ENCODE results near the gene MLH3. TPM values are rescaled to one million over a fixed set of nuclear protein-coding genes. Genes with fewer than 3 reads are reported as not detected.
"Not testable (repeated sequence)": the region's sequence is repeated elsewhere in the genome, so short reads cannot be mapped to it uniquely, and the experiment has no call there.

MLH3 gene
- total RNA-seq, 1 donor from 2014 or later, result 20.2 TPM

- intact Hi-C loops (cut with DNase I), result loop anchor here (2.0 to 5.0 kb wide), 2 partner anchors 20 to 65 kb away; partner anchors contain the start of gene ZC2HC1C
- peak; percentile 99 for ATAC-seq
Measured at GRCh38 chr14:75002392-75003249, 48.6 kb downstream of the MLH3 start, which contains the start of gene EIF2B2. TSS of gene EIF2B2 (plus strand) at chr14:75002921. CDS start at chr14:75002991, 70 bp downstream.

GRCh38 chr14:75001899-75002298 is 49.4 kb downstream of the MLH3 start:
- intact Hi-C loops (cut with DNase I), result loop anchor here (2.0 to 5.0 kb wide), 2 partner anchors 21 to 65 kb away; partner anchors contain the start of gene ZC2HC1C
- DNase-seq (ENCODE audit: missing footprints) (no peak), ATAC-seq (no peak)

More at GRCh38 chr14:75002392-75003249, 48.6 kb downstream of the MLH3 start, which contains the start of gene EIF2B2:
- DNase-seq (ENCODE audit: missing footprints), result peak; percentile 98

- intact Hi-C loops (cut with DNase I), result loop anchor here (5.0 kb wide), 1 partner anchor 66 kb away; the partner anchor contains the start of gene ZC2HC1C
- ATAC-seq (no peak), DNase-seq (ENCODE audit: missing footprints) (no peak)
Measured at GRCh38 chr14:75001261-75001660, 50.0 kb downstream of the MLH3 start.

GRCh38 chr14:74995781-74996180 is 55.5 kb downstream of the MLH3 start:
- DNase-seq (ENCODE audit: missing footprints); intact Hi-C loops (cut with DNase I); ATAC-seq: not testable (repeated sequence)

- ATAC-seq; DNase-seq (ENCODE audit: missing footprints); intact Hi-C loops (cut with DNase I): not testable (repeated sequence)
Measured at GRCh38 chr14:74994182-74994581, 57.1 kb downstream of the MLH3 start.

GRCh38 chr14:74988993-74989392 is 62.3 kb downstream of the MLH3 start:
- DNase-seq (ENCODE audit: missing footprints), result no peak
- no peak for ATAC-seq
- intact Hi-C loops (cut with DNase I), result no loop called here

GRCh38 chr14:74988131-74988530 is 63.1 kb downstream of the MLH3 start:
- no peak for ATAC-seq
- intact Hi-C loops (cut with DNase I), result no loop called here
- DNase-seq (ENCODE audit: missing footprints), result no peak

GRCh38 chr14:74985806-74986205 is 65.5 kb downstream of the MLH3 start:
- ATAC-seq, result no peak
- no peak for DNase-seq (ENCODE audit: missing footprints)
- intact Hi-C loops (cut with DNase I), result no loop called here

GRCh38 chr14:74985028-74985310 is 66.3 kb downstream of the MLH3 start:
- ATAC-seq (no peak), DNase-seq (ENCODE audit: missing footprints) (no peak)
- intact Hi-C loops (cut with DNase I), result no loop called here

- DNase-seq (ENCODE audit: missing footprints), result peak; percentile 53
- intact Hi-C loops (cut with DNase I), result no loop called here
- peak; percentile 13 for ATAC-seq
Measured at GRCh38 chr14:74984236-74985027, 66.8 kb downstream of the MLH3 start.

- no peak for DNase-seq (ENCODE audit: missing footprints)
- intact Hi-C loops (cut with DNase I), result no loop called here
- no peak for ATAC-seq
Measured at GRCh38 chr14:74983343-74983742, 67.9 kb downstream of the MLH3 start.

- no peak for ATAC-seq
- DNase-seq (ENCODE audit: missing footprints), result no peak
- intact Hi-C loops (cut with DNase I), result no loop called here
Measured at GRCh38 chr14:74982661-74983060, 68.6 kb downstream of the MLH3 start.

- DNase-seq (ENCODE audit: missing footprints) (no peak), ATAC-seq (no peak)
- intact Hi-C loops (cut with DNase I), result no loop called here
Measured at GRCh38 chr14:74981833-74982232, 69.4 kb downstream of the MLH3 start.

- ATAC-seq, result no peak
- peak; percentile 43 for DNase-seq (ENCODE audit: missing footprints)
- intact Hi-C loops (cut with DNase I), result no loop called here
Measured at GRCh38 chr14:74981462-74981782, 69.8 kb downstream of the MLH3 start.

GRCh38 chr14:74980731-74981461 is 70.4 kb downstream of the MLH3 start:
- DNase-seq (ENCODE audit: missing footprints) (peak; percentile 57), ATAC-seq (no peak)
- intact Hi-C loops (cut with DNase I), result no loop called here

GRCh38 chr14:74980398-74980730 is 70.9 kb downstream of the MLH3 start:
- intact Hi-C loops (cut with DNase I), result no loop called here
- ATAC-seq, result no peak
- no peak for DNase-seq (ENCODE audit: missing footprints)

- ATAC-seq (peak; percentile 25), DNase-seq (ENCODE audit: missing footprints) (peak; percentile 76)
- intact Hi-C loops (cut with DNase I), result no loop called here
Measured at GRCh38 chr14:74979442-74980397, 71.5 kb downstream of the MLH3 start.

GRCh38 chr14:74979029-74979428 is 72.2 kb downstream of the MLH3 start:
- intact Hi-C loops (cut with DNase I), result no loop called here
- DNase-seq (ENCODE audit: missing footprints), result no peak
- ATAC-seq, result no peak

Measured in Right ventricle myocardium inferior (tissue), 1 donor.